ENCODE measurements around the gene PRDM16.

PRDM16 gene

GRCh38 chr1:3457910-3458883 is 389.2 kb downstream of the PRDM16 start:
- DNase-seq: no peak

- DNase-seq: no peak
Measured at GRCh38 chr1:3459051-3459908, 390.3 kb downstream of the PRDM16 start.

- no peak for DNase-seq
Measured at GRCh38 chr1:3459940-3460671, 391.1 kb downstream of the PRDM16 start.

GRCh38 chr1:3460672-3461131 is 391.7 kb downstream of the PRDM16 start:
- DNase-seq: no peak

- no peak for DNase-seq
Measured at GRCh38 chr1:3461238-3461933, 392.4 kb downstream of the PRDM16 start.

GRCh38 chr1:3461934-3462275 is 392.9 kb downstream of the PRDM16 start:
- no peak for DNase-seq

GRCh38 chr1:3462356-3463012 is 393.5 kb downstream of the PRDM16 start:
- no peak for DNase-seq

GRCh38 chr1:3463013-3463385 is 394.0 kb downstream of the PRDM16 start:
- no peak for DNase-seq

GRCh38 chr1:3463408-3463863 is 394.4 kb downstream of the PRDM16 start:
- no peak for DNase-seq

GRCh38 chr1:3463891-3464648 is 395.1 kb downstream of the PRDM16 start:
- DNase-seq: no peak

GRCh38 chr1:3464649-3465025 is 395.6 kb downstream of the PRDM16 start:
- DNase-seq: no peak

- no peak for DNase-seq
Measured at GRCh38 chr1:3465091-3465934, 396.3 kb downstream of the PRDM16 start.

- no peak for DNase-seq
Measured at GRCh38 chr1:3465935-3466321, 396.9 kb downstream of the PRDM16 start.

GRCh38 chr1:3466366-3467075 is 397.5 kb downstream of the PRDM16 start:
- DNase-seq: no peak

- DNase-seq: no peak
Measured at GRCh38 chr1:3467096-3468036, 398.4 kb downstream of the PRDM16 start.

GRCh38 chr1:3468236-3469103 is 399.5 kb downstream of the PRDM16 start:
- no peak for DNase-seq

All from eye (tissue), 1 donor.